SK-N-SH treated with all-trans-retinoic acid at 6 μM for 48 hours (cell line): Measurements from ENCODE around the gene CTCF.

Experiments used
- ZNF565 ChIP-seq: fragments of 450-650 bp; formaldehyde crosslinking; conservative IDR thresholded peaks from 2 replicates; pipeline ENCODE4 v1.5.0; 2020; ENCODE audit warnings: low read depth, mild to moderate bottlenecking, moderate library complexity
- ZNF8 ChIP-seq: fragments of 450-650 bp; formaldehyde crosslinking; IDR thresholded peaks from 2 replicates; pipeline ENCODE4 v1.5.0; 2020; ENCODE audit warnings: mild to moderate bottlenecking, moderate library complexity

- TF ChIP-seq ZNF565 (CRISPR knock-in tag) (no peak), ZNF8 (CRISPR knock-in tag) (no peak)
These were observed at the start of gene CTCF for GRCh38 chr16:67562526-67562917.
